PFSK-1 (cell line): Measurements from ENCODE around the gene CASZ1.

Experiments used
- FOXP2 ChIP-seq: optimal IDR thresholded peaks from 2 replicates; pipeline ENCODE3; 2011; ENCODE audit warnings: borderline replicate concordance, control low read depth, inconsistent platforms; ENCODE audit not compliant: insufficient read depth; ENCODE audit errors: extremely low read length, extremely low read depth
- POLR2AphosphoS5 ChIP-seq: IDR thresholded peaks from 2 replicates; pipeline ENCODE4 v1.6.1; 2012; ENCODE audit warnings: low read depth, mild to moderate bottlenecking, control low read depth, low read length, moderate library complexity
- REST ChIP-seq, 2 experiments: IDR thresholded peaks; 2 replicates each; pipeline versions ENCODE4 v1.6.1 to v1.8.0; 2011 to 2012; ENCODE audit warnings: low read depth in 2 of 2, low read length in 2 of 2, control low read depth in 1 of 2, inconsistent platforms in 1 of 2, mild to moderate bottlenecking in 1 of 2, moderate library complexity in 1 of 2; ENCODE audit not compliant: insufficient read depth in 1 of 2
- SIN3A ChIP-seq: IDR thresholded peaks from 2 replicates; pipeline ENCODE4 v1.6.1; 2012; ENCODE audit warnings: mild to moderate bottlenecking, low read length, moderate library complexity, borderline replicate concordance; ENCODE audit not compliant: insufficient read depth
- TAF1 ChIP-seq: IDR thresholded peaks from 2 replicates; pipeline ENCODE4 v1.6.1; 2012; ENCODE audit warnings: low read length, control low read depth, borderline replicate concordance; ENCODE audit not compliant: insufficient read depth

CASZ1 gene

GRCh38 chr1:10833630-10834557 lies 37.4 kb upstream of the CASZ1 start:
- no peak for TF ChIP-seq SIN3A
- TF ChIP-seq FOXP2: no peak
- no peak for TF ChIP-seq TAF1
- no peak for TF ChIP-seq REST (IDR thresholded peaks at IDR 0.05; ENCODE audit: insufficient read depth in 1 of 2, low read depth in 2 of 2, low read length in 2 of 2)
- no peak for TF ChIP-seq POLR2AphosphoS5

GRCh38 chr1:10832703-10833102 lies 36.3 kb upstream of the CASZ1 start:
- TF ChIP-seq SIN3A: no peak
- TF ChIP-seq TAF1: no peak
- no peak for TF ChIP-seq FOXP2
- TF ChIP-seq REST (IDR thresholded peaks at IDR 0.05; ENCODE audit: insufficient read depth in 1 of 2, low read depth in 2 of 2, low read length in 2 of 2): no peak
- no peak for TF ChIP-seq POLR2AphosphoS5

- no peak for TF ChIP-seq REST (IDR thresholded peaks at IDR 0.05; ENCODE audit: insufficient read depth in 1 of 2, low read depth in 2 of 2, low read length in 2 of 2)
- no peak for TF ChIP-seq FOXP2
- TF ChIP-seq POLR2AphosphoS5: no peak
- no peak for TF ChIP-seq SIN3A
- no peak for TF ChIP-seq TAF1
Measured at GRCh38 chr1:10830961-10831668, 34.7 kb upstream of the CASZ1 start.

GRCh38 chr1:10829965-10830515 lies 33.6 kb upstream of the CASZ1 start:
- no peak for TF ChIP-seq REST (IDR thresholded peaks at IDR 0.05; ENCODE audit: insufficient read depth in 1 of 2, low read depth in 2 of 2, low read length in 2 of 2)
- no peak for TF ChIP-seq TAF1
- TF ChIP-seq FOXP2: no peak
- TF ChIP-seq SIN3A: no peak
- TF ChIP-seq POLR2AphosphoS5: no peak
